Brain microvascular endothelial cell (primary cell): ENCODE data around the gene ADAMTS15.

Experiments
- DNase-seq: peaks from one replicate; pipeline ENCODE4 v3.0.0-alpha.2; 2020
- H3K27ac ChIP-seq: fragments of 250-450 bp; sonication (Bioruptor Pico); 2 replicates; pipeline ENCODE4 v1.5.1; 2020; ENCODE audit warnings: mild to moderate bottlenecking, moderate library complexity
- H3K27me3 ChIP-seq: fragments of 250-450 bp; sonication (Bioruptor Pico); replicated peaks from 2 replicates; pipeline ENCODE4 v1.5.1; 2020; ENCODE audit warnings: mild to moderate bottlenecking
- H3K36me3 ChIP-seq: fragments of 250-450 bp; sonication (Bioruptor Pico); replicated peaks from 2 replicates; pipeline ENCODE4 v1.5.1; 2020; ENCODE audit warnings: mild to moderate bottlenecking
- H3K4me3 ChIP-seq: 2 replicates; pipeline ENCODE4 v1.5.1; 2011; ENCODE audit warnings: low read depth, mild to moderate bottlenecking, control low read depth, low read length, moderate library complexity
- CTCF ChIP-seq: IDR thresholded peaks from 2 replicates; pipeline ENCODE4 v1.5.1; 2011; ENCODE audit warnings: low read depth, mild to moderate bottlenecking, moderate library complexity, low read length, control low read depth, inconsistent platforms; ENCODE audit errors: missing control alignments
- in situ Hi-C: cut with HindIII; loops from 2 replicates; pipeline ENCODE4 v1.10.0; 2017; ENCODE audit warnings: low sequenced_read_pairs, low pct_ligation_motif_present

Gene ADAMTS15

GRCh38 chr11:130426223-130426836 is 22.1 kb upstream of the ADAMTS15 start:
- Histone ChIP-seq H3K36me3 (no peaks in the 10 kb centered on the region), H3K27me3 (peaks cover 81% of the 10 kb centered on the region), H3K4me3 (no peak overlapping the region), H3K27ac (no peak overlapping the region)
- DNase-seq = no peak
- TF ChIP-seq CTCF = no peak
- in situ Hi-C loops = no loop called here

GRCh38 chr11:130426837-130427341 is 21.6 kb upstream of the ADAMTS15 start:
- Histone ChIP-seq H3K27me3 (peaks cover 75% of the 10 kb centered on the region), H3K27ac (no peak overlapping the region), H3K36me3 (no peaks in the 10 kb centered on the region), H3K4me3 (no peak overlapping the region)
- in situ Hi-C loops = no loop called here
- TF ChIP-seq CTCF = no peak
- no peak for DNase-seq

GRCh38 chr11:130427581-130428315 is 20.7 kb upstream of the ADAMTS15 start:
- Histone ChIP-seq H3K27me3 (peaks cover 69% of the 10 kb centered on the region), H3K36me3 (no peaks in the 10 kb centered on the region), H3K27ac (no peak overlapping the region), H3K4me3 (no peak overlapping the region)
- peak; percentile 38 for TF ChIP-seq CTCF
- in situ Hi-C loops = no loop called here
- DNase-seq = no peak

- TF ChIP-seq CTCF = no peak
- Histone ChIP-seq H3K4me3 (no peak within 1 kb of the TSS), H3K27me3 (peaks cover 61% of the 10 kb centered on the region), H3K36me3 (no peaks in the 10 kb centered on the region), H3K27ac (no peak within 1 kb of the TSS)
- DNase-seq = no peak
- in situ Hi-C loops = no loop called here
Observed at GRCh38 chr11:130428316-130429119, 19.9 kb upstream of the ADAMTS15 start, which contains the start of gene ADAMTS8. ADAMTS8 (minus strand) TSS chr11:130428609; CDS start chr11:130428286, 323 bp downstream.

- no peak for TF ChIP-seq CTCF
- in situ Hi-C loops = no loop called here
- Histone ChIP-seq H3K27me3 (peaks cover 57% of the 10 kb centered on the region), H3K27ac (no peak overlapping the region), H3K4me3 (no peak overlapping the region), H3K36me3 (no peaks in the 10 kb centered on the region)
- DNase-seq = no peak
Observed at GRCh38 chr11:130429120-130429681, 19.2 kb upstream of the ADAMTS15 start.
